IMR-90 (cell line): Measurements from ENCODE around the gene DNAJB12. TPM values are rescaled to one million over a fixed set of nuclear protein-coding genes. Genes with fewer than 3 reads are reported as not detected.

Experiments used
- ATAC-seq: fragments of 200-7000 bp; cut with Tn5 transposase; 2 replicates; pipeline ENCODE4 v1.9.1; 2020; ENCODE audit warnings: low read depth, mild to moderate bottlenecking, moderate library complexity
- BruUV-seq: library from RNA; stranded (reverse); fragments of 400-500 nt; replicated peaks from 2 replicates; lab custom pipeline; 2021; lab: Mats Ljungman, UMichigan
- CTCF ChIA-PET: fragments of 300-600 bp; formaldehyde crosslinking; extraction: SDS; loops from one replicate; lab custom pipeline; 2021; ENCODE audit warnings: antibody characterized with exemption; lab: Yijun Ruan, JAX
- POLR2A ChIA-PET: fragments of 300-600 bp; sonication (Branson Sonifier 250); formaldehyde crosslinking; loops from one replicate; lab custom pipeline; 2022; ENCODE audit warnings: antibody characterized with exemption; ENCODE audit not compliant: unreplicated experiment; lab: Charles Lee
- DNase-seq: peaks from one replicate; pipeline ENCODE4 v3.0.0; 2013
- H2AFZ ChIP-seq: replicated peaks from 2 replicates; pipeline ENCODE3; 2013; ENCODE audit warnings: low read length, mild to moderate bottlenecking; ENCODE audit not compliant: poor library complexity
- H2AK5ac ChIP-seq: 2 replicates; pipeline ENCODE4 v1.6.1; 2013; ENCODE audit warnings: low read depth, low read length, inconsistent platforms
- H2AK9ac ChIP-seq: replicated peaks from 2 replicates; pipeline ENCODE3; 2013; ENCODE audit warnings: mild to moderate bottlenecking, low read depth, low read length, moderate library complexity; ENCODE audit not compliant: poor library complexity
- H2BK120ac ChIP-seq: 2 replicates; pipeline ENCODE4 v1.6.1; 2013; ENCODE audit warnings: low read depth, low read length, inconsistent platforms
- H2BK15ac ChIP-seq: 3 replicates; pipeline ENCODE4 v1.6.1; 2013; ENCODE audit warnings: low read depth, low read length, inconsistent platforms
- H2BK20ac ChIP-seq: 2 replicates; pipeline ENCODE4 v1.6.1; 2013; ENCODE audit warnings: low read depth, mild to moderate bottlenecking, inconsistent platforms, low read length, moderate library complexity
- H2BK5ac ChIP-seq: 2 replicates; pipeline ENCODE4 v1.6.1; 2013; ENCODE audit warnings: mild to moderate bottlenecking, low read depth, low read length, inconsistent platforms; ENCODE audit not compliant: poor library complexity, severe bottlenecking
- H3K14ac ChIP-seq: replicated peaks from 2 replicates; pipeline ENCODE4 v1.6.1; 2013; ENCODE audit warnings: low read depth, low read length, inconsistent platforms
- H3K18ac ChIP-seq: 2 replicates; pipeline ENCODE4 v1.6.1; 2013; ENCODE audit warnings: low read depth, low read length, control low read depth
- H3K23ac ChIP-seq: 2 replicates; pipeline ENCODE4 v1.6.1; 2013; ENCODE audit warnings: low read depth, low read length, inconsistent platforms
- H3K27ac ChIP-seq: 2 replicates; pipeline ENCODE4 v1.5.1; 2013; ENCODE audit warnings: mild to moderate bottlenecking, control low read depth, low read length; ENCODE audit not compliant: insufficient read depth
- H3K27me3 ChIP-seq: 2 replicates; pipeline ENCODE4 v1.6.1; 2013; ENCODE audit warnings: low read length; ENCODE audit not compliant: control insufficient read depth, insufficient read depth
- H3K36me3 ChIP-seq: 2 replicates; pipeline ENCODE4 v1.6.1; 2013; ENCODE audit warnings: low read length, mixed read lengths; ENCODE audit not compliant: control insufficient read depth, insufficient read depth
- H3K4ac ChIP-seq: 2 replicates; pipeline ENCODE4 v1.6.1; 2013; ENCODE audit warnings: low read depth, low read length, inconsistent platforms
- H3K4me1 ChIP-seq: 2 replicates; pipeline ENCODE4 v1.6.1; 2013; ENCODE audit warnings: low read length, mixed read lengths; ENCODE audit not compliant: control insufficient read depth, insufficient read depth
- H3K4me2 ChIP-seq: 2 replicates; pipeline ENCODE4 v1.6.1; 2013; ENCODE audit warnings: low read depth, mild to moderate bottlenecking, control low read depth, low read length, moderate library complexity
- H3K4me3 ChIP-seq: 2 replicates; pipeline ENCODE4 v1.5.1; 2013; ENCODE audit warnings: low read depth, mild to moderate bottlenecking, control low read depth, low read length, moderate library complexity; ENCODE audit not compliant: insufficient read depth
- H3K56ac ChIP-seq: 2 replicates; pipeline ENCODE4 v1.6.1; 2013; ENCODE audit warnings: low read length, inconsistent platforms; ENCODE audit not compliant: insufficient read depth; ENCODE audit errors: extremely low read depth
- H3K79me1 ChIP-seq, 2 experiments: 2 replicates each; pipeline ENCODE4 v1.6.1; 2013; ENCODE audit warnings: low read length in 2 of 2, inconsistent platforms in 1 of 2, low read depth in 1 of 2
- H3K9ac ChIP-seq: 2 replicates; pipeline ENCODE4 v1.6.1; 2013; ENCODE audit warnings: low read depth, low read length, control low read depth
- H3K9me1 ChIP-seq: 2 replicates; pipeline ENCODE4 v1.6.1; 2013; ENCODE audit warnings: low read length, inconsistent platforms; ENCODE audit not compliant: insufficient read depth
- H3K9me3 ChIP-seq: 2 replicates; pipeline ENCODE4 v1.6.1; 2013; ENCODE audit warnings: low read length; ENCODE audit not compliant: control insufficient read depth, insufficient read depth
- H4K20me1 ChIP-seq: 2 replicates; pipeline ENCODE4 v1.6.1; 2013; ENCODE audit warnings: low read length, inconsistent platforms; ENCODE audit not compliant: insufficient read depth
- H4K5ac ChIP-seq: 2 replicates; pipeline ENCODE4 v1.6.1; 2013; ENCODE audit warnings: mild to moderate bottlenecking, low read depth, low read length, control low read depth
- H4K8ac ChIP-seq, 2 experiments: 2 replicates each; pipeline ENCODE4 v1.6.1; 2013; ENCODE audit warnings: low read depth in 2 of 2, low read length in 2 of 2, control low read depth in 1 of 2, inconsistent platforms in 1 of 2
- H4K91ac ChIP-seq: 2 replicates; pipeline ENCODE4 v1.6.1; 2013; ENCODE audit warnings: low read depth, low read length, inconsistent platforms; ENCODE audit not compliant: insufficient read depth
- BHLHE40 ChIP-seq: fragments of 150-350 bp; IDR thresholded peaks from 2 replicates; pipeline ENCODE4 v1.6.1; 2016; ENCODE audit warnings: mild to moderate bottlenecking, low read depth, low read length
- CHD1 ChIP-seq: IDR thresholded peaks from 2 replicates; pipeline ENCODE4 v1.6.1; 2012; ENCODE audit warnings: low read depth, low read length, improper control_type of control experiment
- MAFK ChIP-seq: IDR thresholded peaks from 2 replicates; pipeline ENCODE4 v1.6.1; 2012; ENCODE audit warnings: low read depth, low read length, improper control_type of control experiment
- MAZ ChIP-seq: IDR thresholded peaks from 2 replicates; pipeline ENCODE4 v1.6.1; 2012; ENCODE audit warnings: low read depth, mild to moderate bottlenecking, low read length, improper control_type of control experiment, moderate library complexity, borderline replicate concordance
- POLR2A ChIP-seq: IDR thresholded peaks from 2 replicates; pipeline ENCODE4 v1.6.1; 2012; ENCODE audit warnings: mild to moderate bottlenecking, low read depth, low read length
- RAD21 ChIP-seq: IDR thresholded peaks from 2 replicates; pipeline ENCODE4 v1.6.1; 2012; ENCODE audit warnings: low read length, improper control_type of control experiment
- SMC3 ChIP-seq: fragments of 150-350 bp; IDR thresholded peaks from 2 replicates; pipeline ENCODE4 v1.6.1; 2016; ENCODE audit warnings: low read depth, mild to moderate bottlenecking, antibody characterized with exemption, low read length, moderate library complexity
- WGBS, 2 experiments: methylation state at CpG; one replicate each; pipeline versions ENCODE4 v1.1.5 to v1.1.7; 2013; ENCODE audit warnings: missing lambda C conversion rate in 2 of 2; ENCODE audit not compliant: insufficient read length in 1 of 2; ENCODE audit errors: extremely low coverage in 2 of 2; 5-methylcytosine and 5-hydroxymethylcytosine counted together
- dilution Hi-C: fragments of 300-500 bp; cut with HindIII; formaldehyde crosslinking; loops from one replicate; pipeline ENCODE4 v1.14.3; 2018; ENCODE audit warnings: low sequenced_read_pairs; ENCODE audit not compliant: unreplicated experiment
- in situ Hi-C: fragments of 300-500 bp; cut with MboI; formaldehyde crosslinking; loops from 3 replicates; pipeline ENCODE4 v1.14.3; 2019; ENCODE audit warnings: low sequenced_read_pairs, inconsistent platforms, mixed read lengths
- intact Hi-C: fragments of 100-400 bp; cut with micrococcal nuclease; formaldehyde crosslinking; loops from 2 replicates; pipeline ENCODE4 v1.10.0; 2022
- polyA plus RNA-seq, 3 experiments: library from polyadenylated mRNA; depleted of rRNA; stranded (reverse); fragments of >200 nt; gene quantifications; 2 replicates each; pipeline ENCODE4 v1.2.3, GENCODE V29; 2012; ENCODE audit warnings: low replicate concordance in 1 of 3
- total RNA-seq: library from RNA; depleted of rRNA; stranded (reverse); fragments of >200 nt; gene quantifications from 2 replicates; pipeline ENCODE4 v1.2.3, GENCODE V29; 2012
- TF ChIP-seq, protein P1 (sequence below): fragments of 150-350 bp; IDR thresholded peaks from 2 replicates; pipeline ENCODE4 v1.6.1; 2017; ENCODE audit warnings: mild to moderate bottlenecking, antibody characterized with exemption, low read length, low read depth
- TF ChIP-seq, protein P2 (sequence below): fragments of 150-350 bp; IDR thresholded peaks from 2 replicates; pipeline ENCODE4 v1.6.1; 2016; ENCODE audit warnings: low read depth, mild to moderate bottlenecking, low read length, moderate library complexity, borderline replicate concordance

DNAJB12 gene
- total and polyA plus RNA-seq, 2 of the 4 experiments (the other 2 are of a cell fraction): 18.3 to 24.0 TPM

DNA sequence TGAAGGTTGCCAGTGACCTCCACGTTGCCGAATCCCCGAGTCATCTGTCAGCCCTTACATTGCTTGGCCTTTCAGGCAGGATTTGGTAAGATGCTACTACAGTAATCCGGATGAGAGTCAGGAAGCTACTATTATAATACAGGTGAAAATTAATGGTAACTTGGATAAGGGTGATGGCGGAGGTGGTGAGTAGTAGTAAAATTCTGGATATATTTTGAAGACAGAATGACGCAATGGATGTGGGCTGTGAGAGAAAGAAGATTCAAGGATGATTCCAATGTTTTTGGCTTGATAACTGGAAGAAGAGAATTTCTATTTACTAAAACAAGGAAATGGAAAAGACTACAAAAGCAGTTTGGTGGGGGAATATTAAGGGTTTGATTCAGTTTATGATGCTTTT is 1.4 kb upstream of the DNAJB12 start:
- no peak overlapping the region for H3K4ac ChIP-seq
- peaks cover 1% of the 10 kb centered on the region for H3K36me3 ChIP-seq
- no TSS peak for BruUV-seq
- H2AK9ac ChIP-seq: no peak overlapping the region
- no peak overlapping the region for H2AK5ac ChIP-seq
- in situ Hi-C loops (no loop called here), dilution Hi-C loops (no loop called here), intact Hi-C loops (no loop called here)
- no peak overlapping the region for H2BK15ac ChIP-seq
- POLR2A ChIA-PET: no interaction called here
- H3K14ac ChIP-seq: no peak overlapping the region
- no peak for TF ChIP-seq CHD1
- TF ChIP-seq BHLHE40: no peak
- TF ChIP-seq, protein P1, sequence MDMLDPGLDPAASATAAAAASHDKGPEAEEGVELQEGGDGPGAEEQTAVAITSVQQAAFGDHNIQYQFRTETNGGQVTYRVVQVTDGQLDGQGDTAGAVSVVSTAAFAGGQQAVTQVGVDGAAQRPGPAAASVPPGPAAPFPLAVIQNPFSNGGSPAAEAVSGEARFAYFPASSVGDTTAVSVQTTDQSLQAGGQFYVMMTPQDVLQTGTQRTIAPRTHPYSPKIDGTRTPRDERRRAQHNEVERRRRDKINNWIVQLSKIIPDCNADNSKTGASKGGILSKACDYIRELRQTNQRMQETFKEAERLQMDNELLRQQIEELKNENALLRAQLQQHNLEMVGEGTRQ: no peak
- TF ChIP-seq MAFK: no peak
- TF ChIP-seq, protein P2, sequence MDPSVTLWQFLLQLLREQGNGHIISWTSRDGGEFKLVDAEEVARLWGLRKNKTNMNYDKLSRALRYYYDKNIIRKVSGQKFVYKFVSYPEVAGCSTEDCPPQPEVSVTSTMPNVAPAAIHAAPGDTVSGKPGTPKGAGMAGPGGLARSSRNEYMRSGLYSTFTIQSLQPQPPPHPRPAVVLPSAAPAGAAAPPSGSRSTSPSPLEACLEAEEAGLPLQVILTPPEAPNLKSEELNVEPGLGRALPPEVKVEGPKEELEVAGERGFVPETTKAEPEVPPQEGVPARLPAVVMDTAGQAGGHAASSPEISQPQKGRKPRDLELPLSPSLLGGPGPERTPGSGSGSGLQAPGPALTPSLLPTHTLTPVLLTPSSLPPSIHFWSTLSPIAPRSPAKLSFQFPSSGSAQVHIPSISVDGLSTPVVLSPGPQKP: no peak
- TF ChIP-seq RAD21: no peak
- TF ChIP-seq SMC3: no peak
- TF ChIP-seq MAZ: no peak
- no peak for TF ChIP-seq POLR2A
- H3K23ac ChIP-seq: no peak overlapping the region
- no peak overlapping the region for H2BK5ac ChIP-seq
- no peaks in the 10 kb centered on the region for H3K9me3 ChIP-seq
- H3K27me3 ChIP-seq: no peaks in the 10 kb centered on the region
- peaks cover 18 to 39% of the 10 kb centered on the region in 2 experiments for H3K79me1 ChIP-seq
- no peak overlapping the region for H2AFZ ChIP-seq
- no peak overlapping the region for H4K91ac ChIP-seq
- no peak overlapping the region for H2BK120ac ChIP-seq
- no peak overlapping the region for H4K8ac ChIP-seq
- H3K18ac ChIP-seq: no peak overlapping the region
- no peak overlapping the region for H4K5ac ChIP-seq
- H2BK20ac ChIP-seq: no peak overlapping the region
- H3K4me1 ChIP-seq: peaks cover 6% of the 10 kb centered on the region
- ATAC-seq (no peak), DNase-seq (no peak)
- H3K4me2 ChIP-seq: no peak overlapping the region
- H3K27ac ChIP-seq: no peak overlapping the region
- H3K9me1 ChIP-seq: 0 out of 2 replicates have a peak, but pooled peaks cover 3% of the 10 kb centered on the region
- H3K4me3 ChIP-seq: no peak overlapping the region
- CTCF ChIA-PET: no interaction called here
- WGBS, 2 experiments: 100% methylated on average over 1 to 2 of the region's 6 CpGs
- H3K9ac ChIP-seq: no peak overlapping the region
- H3K56ac ChIP-seq: no peak overlapping the region
- H4K20me1 ChIP-seq: peaks cover 22% of the 10 kb centered on the region; the same call in 1 of the 2 replicates
